ENCODE data around the gene FBRS.

GRCh38 chr16:30663820-30664219, 5.6 kb downstream of the FBRS start:
- TF ChIP-seq TAF1 (CRISPR knock-in tag; IDR thresholded peaks at IDR 0.05), result no peak
- TF ChIP-seq CBFB (CRISPR knock-in tag; IDR thresholded peaks at IDR 0.05), result no peak
- TF ChIP-seq, protein P1, sequence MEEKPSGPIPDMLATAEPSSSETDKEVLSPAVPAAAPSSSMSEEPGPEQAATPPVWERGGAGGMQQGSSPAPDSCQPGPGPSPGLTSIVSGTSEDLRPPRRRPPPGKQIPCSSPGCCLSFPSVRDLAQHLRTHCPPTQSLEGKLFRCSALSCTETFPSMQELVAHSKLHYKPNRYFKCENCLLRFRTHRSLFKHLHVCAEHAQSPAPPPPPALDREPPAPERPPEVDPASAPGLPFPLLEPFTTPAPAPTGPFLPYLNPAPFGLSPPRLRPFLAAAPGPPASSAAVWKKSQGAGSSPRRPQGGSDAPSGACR (CRISPR knock-in tag; IDR thresholded peaks at IDR 0.05), result no peak
- no peak for TF ChIP-seq ZSCAN29 (CRISPR knock-in tag; conservative IDR thresholded peaks at IDR 0.05)
- no peak for TF ChIP-seq SNAPC2 (CRISPR knock-in tag; IDR thresholded peaks at IDR 0.05)
- no peak for TF ChIP-seq FOXP1 (IDR thresholded peaks at IDR 0.05)
- no peak for TF ChIP-seq FOXP1 (CRISPR knock-in tag; IDR thresholded peaks at IDR 0.05)
- no peak for TF ChIP-seq BRD4 (CRISPR knock-in tag; IDR thresholded peaks at IDR 0.05)
- no peak for TF ChIP-seq ATF7-NPFF (CRISPR knock-in tag; IDR thresholded peaks at IDR 0.05; ENCODE audit: low read depth)
- TF ChIP-seq, protein P2, sequence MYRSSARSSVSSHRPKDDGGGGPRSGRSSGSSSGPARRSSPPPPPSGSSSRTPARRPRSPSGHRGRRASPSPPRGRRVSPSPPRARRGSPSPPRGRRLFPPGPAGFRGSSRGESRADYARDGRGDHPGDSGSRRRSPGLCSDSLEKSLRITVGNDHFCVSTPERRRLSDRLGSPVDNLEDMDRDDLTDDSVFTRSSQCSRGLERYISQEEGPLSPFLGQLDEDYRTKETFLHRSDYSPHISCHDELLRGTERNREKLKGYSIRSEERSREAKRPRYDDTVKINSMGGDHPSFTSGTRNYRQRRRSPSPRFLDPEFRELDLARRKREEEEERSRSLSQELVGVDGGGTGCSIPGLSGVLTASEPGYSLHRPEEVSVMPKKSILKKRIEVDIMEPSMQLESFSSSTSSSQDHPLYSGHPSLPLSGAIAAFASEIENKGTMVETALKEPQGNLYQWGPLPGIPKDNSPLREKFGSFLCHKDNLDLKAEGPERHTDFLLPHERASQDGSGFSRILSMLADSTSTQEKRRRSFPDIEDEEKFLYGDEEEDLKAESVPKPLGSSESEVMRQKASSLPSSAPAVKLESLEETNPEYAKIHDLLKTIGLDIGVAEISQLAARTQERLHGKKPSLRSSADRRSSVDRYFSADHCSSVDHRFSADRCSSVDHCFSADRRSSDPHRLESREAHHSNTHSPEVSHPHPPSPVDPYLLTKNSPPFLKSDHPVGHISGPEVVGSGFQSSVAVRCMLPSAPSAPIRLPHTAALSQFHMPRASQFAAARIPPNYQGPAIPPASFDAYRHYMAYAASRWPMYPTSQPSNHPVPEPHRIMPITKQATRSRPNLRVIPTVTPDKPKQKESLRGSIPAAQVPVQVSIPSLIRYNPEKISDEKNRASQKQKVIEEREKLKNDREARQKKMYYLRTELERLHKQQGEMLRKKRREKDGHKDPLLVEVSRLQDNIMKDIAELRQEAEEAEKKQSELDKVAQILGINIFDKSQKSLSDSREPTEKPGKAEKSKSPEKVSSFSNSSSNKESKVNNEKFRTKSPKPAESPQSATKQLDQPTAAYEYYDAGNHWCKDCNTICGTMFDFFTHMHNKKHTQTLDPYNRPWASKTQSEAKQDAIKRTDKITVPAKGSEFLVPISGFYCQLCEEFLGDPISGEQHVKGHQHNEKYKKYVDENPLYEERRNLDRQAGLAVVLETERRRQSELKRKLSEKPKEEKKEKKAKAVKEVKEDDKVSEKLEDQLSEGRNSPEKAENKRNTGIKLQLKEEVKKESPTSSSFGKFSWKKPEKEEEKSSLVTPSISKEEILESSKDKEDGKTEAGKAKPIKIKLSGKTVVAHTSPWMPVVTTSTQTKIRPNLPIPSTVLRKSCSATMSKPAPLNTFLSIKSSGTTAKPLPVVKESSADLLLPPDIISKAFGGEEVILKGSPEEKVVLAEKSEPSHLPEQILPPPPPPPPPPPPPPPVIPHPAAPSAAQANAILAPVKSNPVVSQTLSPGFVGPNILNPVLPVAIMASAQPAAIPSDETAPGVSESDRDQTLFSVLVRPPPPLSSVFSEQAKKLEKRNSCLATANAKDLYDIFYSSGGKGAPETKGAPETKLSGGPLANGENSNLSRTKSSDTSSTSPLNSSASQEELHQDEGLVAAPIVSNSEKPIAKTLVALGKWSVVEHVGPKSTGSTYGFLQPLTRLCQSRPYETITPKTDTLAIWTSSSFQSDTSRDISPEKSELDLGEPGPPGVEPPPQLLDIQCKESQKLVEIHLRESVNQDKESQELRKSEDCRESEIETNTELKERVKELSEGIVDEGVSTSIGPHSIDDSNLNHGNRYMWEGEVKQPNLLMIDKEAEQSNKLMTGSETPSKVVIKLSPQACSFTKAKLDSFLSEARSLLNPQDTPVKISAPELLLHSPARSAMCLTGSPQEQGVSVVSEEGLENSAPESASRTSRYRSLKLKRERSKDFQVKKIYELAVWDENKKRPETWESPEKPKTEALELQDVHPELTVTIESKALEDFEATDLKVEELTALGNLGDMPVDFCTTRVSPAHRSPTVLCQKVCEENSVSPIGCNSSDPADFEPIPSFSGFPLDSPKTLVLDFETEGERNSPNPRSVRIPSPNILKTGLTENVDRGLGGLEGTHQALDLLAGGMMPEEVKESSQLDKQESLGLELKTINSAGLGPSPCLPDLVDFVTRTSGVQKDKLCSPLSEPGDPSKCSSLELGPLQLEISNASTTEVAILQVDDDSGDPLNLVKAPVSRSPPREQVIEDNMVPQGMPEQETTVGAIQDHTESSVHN (CRISPR knock-in tag; IDR thresholded peaks at IDR 0.05), result no peak
- no peak for TF ChIP-seq CHD2 (IDR thresholded peaks at IDR 0.05; ENCODE audit: low read depth, low read length)
- TF ChIP-seq, protein P3, sequence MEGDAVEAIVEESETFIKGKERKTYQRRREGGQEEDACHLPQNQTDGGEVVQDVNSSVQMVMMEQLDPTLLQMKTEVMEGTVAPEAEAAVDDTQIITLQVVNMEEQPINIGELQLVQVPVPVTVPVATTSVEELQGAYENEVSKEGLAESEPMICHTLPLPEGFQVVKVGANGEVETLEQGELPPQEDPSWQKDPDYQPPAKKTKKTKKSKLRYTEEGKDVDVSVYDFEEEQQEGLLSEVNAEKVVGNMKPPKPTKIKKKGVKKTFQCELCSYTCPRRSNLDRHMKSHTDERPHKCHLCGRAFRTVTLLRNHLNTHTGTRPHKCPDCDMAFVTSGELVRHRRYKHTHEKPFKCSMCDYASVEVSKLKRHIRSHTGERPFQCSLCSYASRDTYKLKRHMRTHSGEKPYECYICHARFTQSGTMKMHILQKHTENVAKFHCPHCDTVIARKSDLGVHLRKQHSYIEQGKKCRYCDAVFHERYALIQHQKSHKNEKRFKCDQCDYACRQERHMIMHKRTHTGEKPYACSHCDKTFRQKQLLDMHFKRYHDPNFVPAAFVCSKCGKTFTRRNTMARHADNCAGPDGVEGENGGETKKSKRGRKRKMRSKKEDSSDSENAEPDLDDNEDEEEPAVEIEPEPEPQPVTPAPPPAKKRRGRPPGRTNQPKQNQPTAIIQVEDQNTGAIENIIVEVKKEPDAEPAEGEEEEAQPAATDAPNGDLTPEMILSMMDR (CRISPR knock-in tag; IDR thresholded peaks at IDR 0.05), result no peak
